H1 (cell line): Measurements from ENCODE around the gene PPP1CB. TPM values are rescaled to one million over a fixed set of nuclear protein-coding genes. Genes with fewer than 3 reads are reported as not detected.

Experiments used
- FOSL1 ChIP-seq: IDR thresholded peaks from 2 replicates; pipeline ENCODE4 v1.6.1; 2011; ENCODE audit warnings: mild to moderate bottlenecking, low read depth, low read length, moderate library complexity; ENCODE audit not compliant: insufficient read depth
- KDM1A ChIP-seq: fragments of 200-600, 300-600 bp; sonication (generic); IDR thresholded peaks from 2 replicates; pipeline ENCODE4 v1.7.1; 2016; ENCODE audit warnings: mild to moderate bottlenecking, low read length, borderline replicate concordance
- KDM5A ChIP-seq: fragments of 200-600 bp; IDR thresholded peaks from 2 replicates; pipeline ENCODE4 v1.7.1; 2012; ENCODE audit warnings: mild to moderate bottlenecking, low read length, inconsistent platforms, mixed read lengths
- POLR2AphosphoS5 ChIP-seq: IDR thresholded peaks from 2 replicates; pipeline ENCODE4 v1.6.1; 2011; ENCODE audit warnings: low read depth, low read length
- RAD21 ChIP-seq, 2 experiments: IDR thresholded peaks in 1 of 2; conservative IDR thresholded peaks in 1 of 2; 2 replicates each; pipeline ENCODE4 v1.6.1; 2011; ENCODE audit warnings: low read depth in 2 of 2, low read length in 2 of 2, improper control_type of control experiment in 1 of 2, inconsistent platforms in 1 of 2, mild to moderate bottlenecking in 1 of 2, moderate library complexity in 1 of 2
- RNF2 ChIP-seq: fragments of 200-900, 300-1000 bp; sonication (generic); IDR thresholded peaks from 2 replicates; pipeline ENCODE4 v1.7.1; 2016; ENCODE audit warnings: borderline replicate concordance, low read depth, mild to moderate bottlenecking, antibody characterized with exemption, low read length; ENCODE audit not compliant: poor library complexity, severe bottlenecking; ENCODE audit errors: missing control alignments
- USF2 ChIP-seq: IDR thresholded peaks from 2 replicates; pipeline ENCODE4 v1.6.1; 2011; ENCODE audit warnings: low read length, improper control_type of control experiment
- YY1 ChIP-seq: IDR thresholded peaks from 2 replicates; pipeline ENCODE4 v1.6.1; 2011; ENCODE audit warnings: low read depth, mild to moderate bottlenecking, low read length
- polyA plus RNA-seq, 7 experiments: library from polyadenylated mRNA; depleted of rRNA in 3 of 7; stranded (reverse) in 5 of 7; unstranded in 2 of 7; fragments of >200 nt in 5 of 7; fragments of 200-250 nt in 2 of 7; gene quantifications; 1 replicate in 5 of 7; 2 replicates in 1 of 7; 4 replicates in 1 of 7; pipeline versions ENCODE4 v1.2.1 to v1.2.3, GENCODE V29; 2011 to 2013; ENCODE audit warnings: missing spikeins in 2 of 7, mixed read lengths in 2 of 7
- total RNA-seq: library from RNA; stranded (reverse); fragmentation: NEBNext Ultra II Directional; extraction: Animal tissue kit (Norgen Biotek cat#: 25700); gene quantifications from 2 replicates; pipeline ENCODE4 v1.2.1, GENCODE V29; 2021

PPP1CB gene
- total and polyA plus RNA-seq, 2 of the 8 experiments (the other 6 are each of a cell fraction or from before 2014, with no cell fraction given), result 30.7 to 158 TPM

- TF ChIP-seq USF2 (no peak), KDM1A (no peak), YY1 (no peak), POLR2AphosphoS5 (no peak), KDM5A (no peak), RNF2 (no peak), RAD21 (IDR thresholded peaks at IDR 0.05 in 1 of 2, conservative IDR thresholded peaks at IDR 0.05 in 1 of 2; ENCODE audit: low read depth in 2 of 2, low read length in 2 of 2) (no peak), FOSL1 (no peak)
These were observed 50.1 kb downstream of the PPP1CB start (continued) for GRCh38 chr2:28801726-28802125.
